Tibial nerve (tissue), 4 donors: ENCODE measurements around the gene CACNA1I. TPM values are rescaled to one million over a fixed set of nuclear protein-coding genes. Genes with fewer than 3 reads are reported as not detected.

Experiments
- DNase-seq, 2 donors: peaks; one replicate each; pipeline ENCODE4 v3.0.0-alpha.2; 2019; ENCODE audit warnings: low spot score in 2 of 2
- H3K27ac ChIP-seq, 4 donors: fragments of 200-600 bp; sonication (generic) in 3 of 4; one replicate each; pipeline ENCODE4 v1.5.1; 2017 to 2019; ENCODE audit warnings: mild to moderate bottlenecking in 1 of 4
- H3K27me3 ChIP-seq, 2 donors: fragments of 200-600 bp; sonication (generic) in 1 of 2; one replicate each; pipeline versions ENCODE4 v1.5.1 to v1.6.0; 2017 to 2019
- H3K36me3 ChIP-seq, 3 donors: fragments of 200-600 bp; sonication (generic); one replicate each; pipeline ENCODE4 v1.5.1; 2018 to 2019
- H3K4me1 ChIP-seq, 4 donors: fragments of 200-600 bp; sonication (generic) in 3 of 4; one replicate each; pipeline ENCODE4 v1.5.1; 2017 to 2019
- H3K4me3 ChIP-seq, 4 donors: fragments of 200-600 bp; sonication (generic) in 3 of 4; one replicate each; pipeline ENCODE4 v1.5.1; 2017 to 2019; ENCODE audit warnings: mild to moderate bottlenecking in 1 of 4, moderate library complexity in 1 of 4
- H3K9me3 ChIP-seq, 4 donors: fragments of 200-600 bp; sonication (generic) in 3 of 4; one replicate each; pipeline ENCODE4 v1.5.1; 2017 to 2019
- EP300 ChIP-seq, 2 donors: sonication (generic); formaldehyde crosslinking; IDR thresholded peaks; one replicate each; pipeline ENCODE4 v1.6.1; 2017; ENCODE audit warnings: antibody characterized with exemption in 2 of 2, mild to moderate bottlenecking in 1 of 2
- POLR2A ChIP-seq, 2 donors: fragments of 450-650 bp; IDR thresholded peaks; one replicate each; pipeline ENCODE4 v1.6.1; 2017; ENCODE audit warnings: antibody characterized with exemption in 2 of 2, mild to moderate bottlenecking in 2 of 2, moderate library complexity in 2 of 2
- WGBS, 2 donors: methylation state at CpG; one replicate each; pipeline ENCODE4 v1.1.5; 2018; 5-methylcytosine and 5-hydroxymethylcytosine counted together
- total RNA-seq, 4 donors: library from RNA; depleted of rRNA; stranded (reverse); fragments of >200 nt; gene quantifications; one replicate each; pipeline ENCODE4 v1.1.0, GENCODE V29; 2016
- TF ChIP-seq, protein P1 (sequence below), 5 experiments: fragments of 200-600 bp in 3 of 5; fragments of 450-650 bp in 2 of 5; sonication (generic) in 3 of 5; IDR thresholded peaks; one replicate each; pipeline ENCODE4 v1.5.1; 2016 to 2019; ENCODE audit warnings: antibody characterized with exemption in 5 of 5, mild to moderate bottlenecking in 3 of 5, moderate library complexity in 2 of 5

CACNA1I gene
- total RNA-seq, 4 donors from 2014 or later = 0.42 to 0.78 (median 0.52) TPM

DNA sequence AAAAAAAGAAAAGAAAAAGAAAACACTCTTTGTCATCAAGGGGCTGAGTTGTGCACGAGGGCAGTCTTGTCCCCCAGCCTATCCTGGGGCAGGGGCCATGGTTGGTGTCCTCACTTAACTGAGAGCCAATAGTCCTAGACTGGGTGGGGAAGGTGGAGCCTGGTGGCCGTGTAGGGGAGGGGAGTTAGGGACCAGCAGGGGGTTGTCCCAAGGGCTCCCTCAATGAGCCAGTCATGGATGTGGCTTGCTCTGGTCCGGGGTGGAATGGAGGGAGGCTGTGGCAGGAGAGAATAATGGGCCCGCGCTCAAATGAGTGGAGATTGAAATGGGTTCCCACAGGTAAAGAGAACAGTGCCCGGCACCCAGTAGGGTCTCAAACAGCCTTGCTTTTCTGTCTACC, 46.2 kb downstream of the CACNA1I start:
- peaks cover 0 to 37% of the 10 kb centered on the region in 2 donors for H3K27me3 ChIP-seq
- H3K36me3 ChIP-seq = no peaks in the 10 kb centered on the region
- peaks cover 0 to 11% (median 0%) of the 10 kb centered on the region in 4 donors for H3K9me3 ChIP-seq
- H3K4me1 ChIP-seq = no peaks in the 10 kb centered on the region
- H3K4me3 ChIP-seq = no peak overlapping the region
- WGBS, 2 donors = 56 to 60% methylated on average over 6 of the region's 6 CpGs
- no peak overlapping the region for H3K27ac ChIP-seq
- TF ChIP-seq POLR2A (IDR thresholded peaks at IDR 0.05) (no peak), EP300 (IDR thresholded peaks at IDR 0.05) (no peak)
- TF ChIP-seq, protein P1, sequence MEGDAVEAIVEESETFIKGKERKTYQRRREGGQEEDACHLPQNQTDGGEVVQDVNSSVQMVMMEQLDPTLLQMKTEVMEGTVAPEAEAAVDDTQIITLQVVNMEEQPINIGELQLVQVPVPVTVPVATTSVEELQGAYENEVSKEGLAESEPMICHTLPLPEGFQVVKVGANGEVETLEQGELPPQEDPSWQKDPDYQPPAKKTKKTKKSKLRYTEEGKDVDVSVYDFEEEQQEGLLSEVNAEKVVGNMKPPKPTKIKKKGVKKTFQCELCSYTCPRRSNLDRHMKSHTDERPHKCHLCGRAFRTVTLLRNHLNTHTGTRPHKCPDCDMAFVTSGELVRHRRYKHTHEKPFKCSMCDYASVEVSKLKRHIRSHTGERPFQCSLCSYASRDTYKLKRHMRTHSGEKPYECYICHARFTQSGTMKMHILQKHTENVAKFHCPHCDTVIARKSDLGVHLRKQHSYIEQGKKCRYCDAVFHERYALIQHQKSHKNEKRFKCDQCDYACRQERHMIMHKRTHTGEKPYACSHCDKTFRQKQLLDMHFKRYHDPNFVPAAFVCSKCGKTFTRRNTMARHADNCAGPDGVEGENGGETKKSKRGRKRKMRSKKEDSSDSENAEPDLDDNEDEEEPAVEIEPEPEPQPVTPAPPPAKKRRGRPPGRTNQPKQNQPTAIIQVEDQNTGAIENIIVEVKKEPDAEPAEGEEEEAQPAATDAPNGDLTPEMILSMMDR (IDR thresholded peaks at IDR 0.05) = no peak
- no peak for DNase-seq

DNA sequence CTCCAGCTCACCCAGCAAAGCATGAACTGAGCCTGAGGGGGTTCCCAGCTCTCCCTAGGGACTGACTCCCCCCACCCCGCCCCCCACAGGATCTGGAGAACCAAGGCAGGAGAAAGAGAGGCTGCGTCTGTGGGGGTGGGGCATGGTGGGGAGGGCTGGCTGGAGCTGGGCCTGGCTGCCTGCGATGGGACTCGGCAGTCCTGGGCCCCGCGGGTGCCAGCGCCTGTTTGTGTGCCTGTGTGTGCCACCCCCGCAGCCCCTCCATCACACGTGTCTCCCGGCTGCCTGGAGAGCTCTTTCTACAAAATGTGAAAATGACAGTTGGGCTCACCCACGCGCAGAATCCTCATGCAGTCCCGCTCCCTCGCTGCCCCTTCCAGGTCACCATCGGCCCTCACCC, 46.8 kb downstream of the CACNA1I start:
- no peak for DNase-seq
- H3K27me3 ChIP-seq = peaks cover 0 to 42% of the 10 kb centered on the region in 2 donors
- WGBS, 2 donors = 10 to 13% methylated on average over 14 to 15 of the region's 15 CpGs

DNA sequence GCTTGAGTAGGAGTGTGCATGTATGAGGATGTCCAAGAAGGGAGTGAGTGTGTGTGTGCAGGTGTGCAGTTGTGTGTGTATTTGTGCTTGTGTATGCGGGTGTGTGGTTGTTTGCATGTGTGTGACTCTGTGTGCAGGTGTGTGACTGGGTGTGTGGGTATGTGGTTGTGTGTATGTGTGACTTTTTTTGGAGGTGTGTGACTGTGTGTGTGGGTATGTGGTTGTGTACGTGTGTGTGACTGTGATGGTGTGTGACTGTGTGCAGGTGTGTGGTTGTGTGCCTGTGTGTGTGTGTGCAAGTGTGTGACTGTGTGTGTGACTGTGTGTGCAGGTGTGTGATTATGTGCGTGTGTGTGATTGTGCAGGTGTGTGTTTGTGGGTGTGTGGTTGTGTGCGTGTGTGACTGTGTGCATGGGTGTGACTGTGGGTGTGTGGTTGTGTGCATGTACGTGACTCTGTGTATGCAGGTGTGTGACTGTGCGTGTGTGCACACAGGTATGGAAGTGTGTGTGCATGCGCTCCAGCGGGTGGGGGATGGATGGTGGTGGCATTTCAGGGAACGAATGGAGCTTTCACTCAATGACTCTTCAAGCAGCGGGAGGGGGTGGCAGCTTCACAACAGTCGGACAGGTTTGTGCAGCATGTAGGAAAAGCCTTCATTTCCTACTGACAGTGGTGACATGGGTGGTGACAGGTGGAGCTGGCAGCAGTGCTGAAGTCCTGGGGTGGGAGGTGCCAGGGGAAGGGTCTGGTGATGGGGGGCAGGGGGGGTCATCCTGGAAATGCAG, 47.6 kb downstream of the CACNA1I start:
- TF ChIP-seq, protein P1 (IDR thresholded peaks at IDR 0.05) = no peak
- TF ChIP-seq POLR2A (IDR thresholded peaks at IDR 0.05) = no peak
- TF ChIP-seq EP300 (IDR thresholded peaks at IDR 0.05) = no peak
- WGBS, 2 donors = 72 to 74% methylated on average over 11 of the region's 11 CpGs

More for the DNA sequence above, 46.8 kb downstream of the CACNA1I start:
- Histone ChIP-seq H3K9me3 (peaks cover 0 to 5% (median 0%) of the 10 kb centered on the region in 4 donors), H3K27ac (no peak overlapping the region), H3K4me3 (no peak overlapping the region), H3K36me3 (no peaks in the 10 kb centered on the region), H3K4me1 (no peaks in the 10 kb centered on the region)
- no peak for TF ChIP-seq POLR2A (IDR thresholded peaks at IDR 0.05)
- TF ChIP-seq, protein P1 (IDR thresholded peaks at IDR 0.05) = no peak
- TF ChIP-seq EP300 (IDR thresholded peaks at IDR 0.05) = no peak

DNA sequence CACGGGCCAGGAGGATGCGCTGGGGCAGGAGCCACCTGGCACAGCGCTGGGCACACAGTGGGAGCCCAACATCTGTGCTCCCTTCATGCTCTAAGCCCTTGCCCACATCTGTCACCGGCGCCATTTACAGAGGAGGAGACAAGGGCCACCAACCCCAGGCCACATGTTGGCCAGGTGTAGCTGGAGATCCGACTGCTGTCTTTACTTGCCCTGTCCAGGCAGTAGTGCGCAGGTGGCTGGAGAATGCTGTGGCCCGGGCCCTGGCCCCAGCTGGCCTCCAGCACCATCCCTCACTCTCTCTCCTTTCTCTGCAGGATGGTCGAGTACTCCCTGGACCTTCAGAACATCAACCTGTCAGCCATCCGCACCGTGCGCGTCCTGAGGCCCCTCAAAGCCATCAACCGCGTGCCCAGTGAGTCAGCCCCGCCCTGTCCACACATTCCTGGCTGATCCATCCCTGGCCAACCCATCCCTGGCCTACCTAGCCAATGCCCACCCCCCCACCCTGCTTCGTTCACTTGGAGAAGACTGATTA, 48.5 kb downstream of the CACNA1I start:
- H3K27ac ChIP-seq = no peak overlapping the region
- no peak overlapping the region for H3K4me3 ChIP-seq
- no peaks in the 10 kb centered on the region for H3K9me3 ChIP-seq
- no peaks in the 10 kb centered on the region for H3K36me3 ChIP-seq
- TF ChIP-seq, protein P1 (IDR thresholded peaks at IDR 0.05) = no peak
- TF ChIP-seq POLR2A (IDR thresholded peaks at IDR 0.05) = no peak
- no peak for TF ChIP-seq EP300 (IDR thresholded peaks at IDR 0.05)
- 92 to 94% methylated on average over 17 of the region's 17 CpGs for WGBS, 2 donors
- H3K4me1 ChIP-seq = peaks cover 0 to 3% (median 0%) of the 10 kb centered on the region in 4 donors
- no peak for DNase-seq
- H3K27me3 ChIP-seq = peaks cover 0 to 57% of the 10 kb centered on the region in 2 donors

More for the DNA sequence above, 47.6 kb downstream of the CACNA1I start:
- no peak overlapping the region for H3K4me3 ChIP-seq
- no peaks in the 10 kb centered on the region for H3K36me3 ChIP-seq
- H3K4me1 ChIP-seq = no peaks in the 10 kb centered on the region
- H3K27me3 ChIP-seq = peaks cover 0 to 48% of the 10 kb centered on the region in 2 donors
- H3K9me3 ChIP-seq = no peaks in the 10 kb centered on the region
- no peak overlapping the region for H3K27ac ChIP-seq
- DNase-seq = no peak
